Testis (tissue), 3 donors: ENCODE results near the gene CXCL12. TPM values are rescaled to one million over a fixed set of nuclear protein-coding genes. Genes with fewer than 3 reads are reported as not detected.

Source experiments
- DNase-seq: peaks from one replicate; pipeline ENCODE4 v3.0.0-alpha.2; 2019
- H3K27ac ChIP-seq, 2 donors: fragments of 200-600 bp; sonication (generic); one replicate each; pipeline ENCODE4 v1.5.1; 2019
- H3K27me3 ChIP-seq: fragments of 200-600 bp; sonication (generic); one replicate; pipeline ENCODE4 v1.5.1; 2019
- H3K36me3 ChIP-seq: fragments of 200-600 bp; sonication (generic); one replicate; pipeline ENCODE4 v1.5.1; 2017; ENCODE audit warnings: low read depth; ENCODE audit errors: missing control alignments
- H3K4me1 ChIP-seq: fragments of 200-600 bp; sonication (generic); one replicate; pipeline ENCODE4 v1.5.1; 2019
- H3K4me3 ChIP-seq, 2 donors: fragments of 200-600 bp; sonication (generic); one replicate each; pipeline ENCODE4 v1.5.1; 2017 to 2019
- H3K9me3 ChIP-seq: fragments of 200-600 bp; sonication (generic); one replicate; pipeline ENCODE4 v1.5.1; 2017
- CTCF ChIP-seq, 3 experiments: fragments of 450-650 bp in 2 of 3; fragments of 200-600 bp in 1 of 3; sonication (generic) in 1 of 3; IDR thresholded peaks; one replicate each; pipeline ENCODE4 v1.5.1; 2016 to 2019; ENCODE audit warnings: antibody characterized with exemption in 3 of 3, mild to moderate bottlenecking in 2 of 3, moderate library complexity in 1 of 3
- POLR2A ChIP-seq: fragments of 450-650 bp; IDR thresholded peaks from one replicate; pipeline ENCODE4 v1.6.1; 2017; ENCODE audit warnings: antibody characterized with exemption, mild to moderate bottlenecking, moderate library complexity
- WGBS, 2 donors: methylation state at CpG; one replicate each; pipeline ENCODE4 v1.1.5; 2018; 5-methylcytosine and 5-hydroxymethylcytosine counted together
- intact Hi-C: fragments of 100-400 bp; cut with DNase I; formaldehyde crosslinking; loops from one replicate; pipeline ENCODE4 v1.15.1; 2023; ENCODE audit warnings: low total_unique reads
- polyA plus RNA-seq: library from polyadenylated mRNA; stranded (reverse); fragments of 350-450 nt; fragmentation: Illumina TruSeq; extraction: RNeasy Lipid Tissue Mini Kit (QIAGEN cat#74804); gene quantifications from one replicate; pipeline ENCODE4 v1.2.3, GENCODE V29; 2014; ENCODE audit warnings: low read depth, low replicate concordance; ENCODE audit not compliant: insufficient read depth
- total RNA-seq, 2 donors: library from RNA; depleted of rRNA; stranded (reverse); fragments of >200 nt; gene quantifications; one replicate each; pipeline ENCODE4 v1.2.3, GENCODE V29; 2016

CXCL12 gene
- total and polyA plus RNA-seq, 3 donors from 2014 or later, result 9.8 to 87.7 (median 12.0) TPM

GRCh38 chr10:44333511-44333910 lies 51.4 kb downstream of the CXCL12 start:
- H3K27ac ChIP-seq, result no peak overlapping the region
- H3K4me1 ChIP-seq, result no peaks in the 10 kb centered on the region
- DNase-seq, result no peak
- WGBS, 2 donors, result 90 to 94% methylated on average over 10 of the region's 10 CpGs
- no peaks in the 10 kb centered on the region for H3K27me3 ChIP-seq
- H3K9me3 ChIP-seq, result no peaks in the 10 kb centered on the region
- no peaks in the 10 kb centered on the region for H3K36me3 ChIP-seq
- no peak overlapping the region for H3K4me3 ChIP-seq
- intact Hi-C loops, result no loop called here
- TF ChIP-seq POLR2A, result no peak
- TF ChIP-seq CTCF (IDR thresholded peaks at IDR 0.05), result no peak

- H3K4me3 ChIP-seq, result no peak overlapping the region
- H3K4me1 ChIP-seq, result no peaks in the 10 kb centered on the region
Measured at GRCh38 chr10:44332465-44332864, 52.4 kb downstream of the CXCL12 start.

GRCh38 chr10:44330431-44330830 lies 54.5 kb downstream of the CXCL12 start:
- TF ChIP-seq POLR2A, result no peak
- no peak for TF ChIP-seq CTCF (IDR thresholded peaks at IDR 0.05)
- Histone ChIP-seq H3K9me3 (no peaks in the 10 kb centered on the region), H3K4me3 (no peak overlapping the region), H3K27ac (no peak overlapping the region), H3K36me3 (no peaks in the 10 kb centered on the region), H3K27me3 (no peaks in the 10 kb centered on the region), H3K4me1 (no peaks in the 10 kb centered on the region)
- DNase-seq, result no peak
- intact Hi-C loops, result no loop called here

More at GRCh38 chr10:44332465-44332864, 52.4 kb downstream of the CXCL12 start:
- TF ChIP-seq CTCF (IDR thresholded peaks at IDR 0.05) (no peak), POLR2A (no peak)
- Histone ChIP-seq H3K9me3 (no peaks in the 10 kb centered on the region), H3K27ac (no peak overlapping the region), H3K36me3 (no peaks in the 10 kb centered on the region), H3K27me3 (no peaks in the 10 kb centered on the region)
- 76 to 82% methylated on average over 7 of the region's 7 CpGs for WGBS, 2 donors
- intact Hi-C loops, result no loop called here
- no peak for DNase-seq

- no peak for TF ChIP-seq POLR2A
- no peak for TF ChIP-seq CTCF (IDR thresholded peaks at IDR 0.05)
- no peaks in the 10 kb centered on the region for H3K27me3 ChIP-seq
- WGBS, 2 donors, result 94 to 96% methylated on average over 2 of the region's 2 CpGs
Measured at GRCh38 chr10:44327461-44327860, 57.4 kb downstream of the CXCL12 start.

More at GRCh38 chr10:44327461-44327860, 57.4 kb downstream of the CXCL12 start:
- H3K4me1 ChIP-seq, result no peaks in the 10 kb centered on the region
- DNase-seq, result no peak
- no peak overlapping the region for H3K4me3 ChIP-seq
- no peaks in the 10 kb centered on the region for H3K9me3 ChIP-seq
- no peak overlapping the region for H3K27ac ChIP-seq
- H3K36me3 ChIP-seq, result no peaks in the 10 kb centered on the region
- intact Hi-C loops, result no loop called here
